HG03039 (cell line): ENCODE data around the gene NME1.
A peak's percentile ranks its signal among the peaks of the same experiment; 100 is the strongest.
"Not testable (repeated sequence)": the region's sequence is repeated elsewhere in the genome, so short reads cannot be mapped to it uniquely, and the experiment has no call there.

Experiments used
- ATAC-seq: cut with Tn5 transposase; IDR thresholded peaks from one replicate; pipeline ENCODE4 v1.9.1; 2021; ENCODE audit warnings: mild to moderate bottlenecking, moderate library complexity; ENCODE audit not compliant: unreplicated experiment

Gene NME1

DNA sequence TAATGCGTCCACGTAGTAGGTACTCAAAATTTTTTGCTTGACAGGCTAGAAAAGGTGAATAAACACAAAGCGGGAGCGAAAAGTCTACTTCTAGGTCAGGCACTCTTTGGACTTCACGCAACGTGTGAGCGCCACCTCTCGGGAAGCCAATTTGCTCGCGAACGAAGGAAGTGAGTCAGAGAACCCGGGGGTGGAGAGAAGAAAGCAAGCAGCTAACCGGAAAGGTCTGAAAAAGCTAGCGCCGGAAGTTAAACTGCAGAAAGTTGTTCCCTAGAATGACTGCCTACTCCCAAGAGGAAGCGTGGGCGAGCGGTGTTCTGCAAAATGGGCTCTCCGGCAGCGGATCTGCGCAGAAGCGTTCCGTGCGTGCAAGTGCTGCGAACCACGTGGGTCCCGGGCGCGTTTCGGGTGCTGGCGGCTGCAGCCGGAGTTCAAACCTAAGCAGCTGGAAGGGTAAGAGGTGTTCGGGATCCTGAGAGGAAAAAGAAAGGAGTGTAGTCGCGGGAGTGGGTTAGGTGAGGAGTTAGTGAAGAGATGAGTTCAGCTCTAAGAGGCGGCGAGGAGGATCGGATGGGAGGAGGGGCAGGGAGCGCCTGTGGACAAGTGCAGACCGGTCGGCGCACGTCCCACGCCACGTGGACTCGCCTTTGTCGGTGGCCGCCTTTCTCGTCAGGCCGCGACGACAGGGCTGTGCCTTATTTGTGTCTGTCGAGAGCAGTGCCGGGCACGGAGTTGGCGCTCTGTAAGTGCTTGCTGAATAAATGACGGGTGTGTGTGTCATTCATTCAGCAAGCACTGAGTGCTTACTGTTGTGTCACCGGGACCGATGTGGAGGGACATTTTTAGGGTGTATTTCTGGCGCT lies at the start of gene NME1:
TSS of gene NME1 (plus strand) at position 350 of the 863 bp plus-strand sequence. CDS start 2,096 bp downstream, outside the sequence.
- peak; percentile 88 for ATAC-seq

- ATAC-seq = no peak
These were observed 45.6 kb upstream of the NME1 start for GRCh38 chr17:51107778-51108177.

DNA sequence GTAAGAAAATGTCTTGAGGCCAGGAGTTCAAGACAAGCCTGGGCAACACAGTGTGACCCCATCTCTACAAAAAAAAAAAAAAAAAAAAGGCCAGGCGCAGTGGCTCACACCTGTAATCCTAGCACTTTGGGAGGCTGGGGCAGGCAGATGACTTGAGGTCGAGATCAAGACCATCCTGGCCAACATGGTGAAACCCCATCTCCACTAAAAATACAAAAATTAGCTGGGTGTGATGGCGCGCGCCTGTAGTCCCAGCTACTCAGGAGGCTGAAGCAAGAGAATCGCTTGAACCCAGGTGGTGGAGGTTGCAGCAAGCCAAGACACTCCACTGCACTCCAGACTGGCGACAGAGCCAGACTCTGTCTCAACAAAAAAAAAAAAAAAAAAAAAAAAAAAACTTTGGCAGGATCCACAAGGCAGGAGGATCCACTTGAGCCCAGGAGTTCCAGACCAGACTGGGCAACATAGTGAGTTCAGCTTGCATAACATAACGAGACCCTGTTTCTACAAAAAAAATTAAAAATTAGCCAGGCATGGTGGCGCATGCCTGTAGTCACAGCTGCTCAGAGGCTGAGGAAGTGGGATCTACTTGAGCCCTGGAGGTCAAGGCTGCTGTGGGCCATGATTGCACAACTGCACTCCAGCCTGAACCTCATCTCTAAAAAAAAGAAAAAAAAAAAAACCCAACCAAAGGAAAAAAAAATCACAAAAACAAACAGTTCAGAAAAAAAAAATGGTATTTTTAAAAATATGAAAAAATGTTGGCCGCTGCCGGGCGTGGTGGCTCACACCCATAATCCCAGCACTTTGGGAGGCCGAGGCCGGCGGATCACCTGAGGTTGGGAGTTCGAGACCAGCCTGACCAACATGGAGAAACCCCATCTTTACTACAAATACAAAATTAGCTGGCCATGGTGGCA lies 40.8 kb upstream of the NME1 start:
- ATAC-seq = not testable (repeated sequence)

DNA sequence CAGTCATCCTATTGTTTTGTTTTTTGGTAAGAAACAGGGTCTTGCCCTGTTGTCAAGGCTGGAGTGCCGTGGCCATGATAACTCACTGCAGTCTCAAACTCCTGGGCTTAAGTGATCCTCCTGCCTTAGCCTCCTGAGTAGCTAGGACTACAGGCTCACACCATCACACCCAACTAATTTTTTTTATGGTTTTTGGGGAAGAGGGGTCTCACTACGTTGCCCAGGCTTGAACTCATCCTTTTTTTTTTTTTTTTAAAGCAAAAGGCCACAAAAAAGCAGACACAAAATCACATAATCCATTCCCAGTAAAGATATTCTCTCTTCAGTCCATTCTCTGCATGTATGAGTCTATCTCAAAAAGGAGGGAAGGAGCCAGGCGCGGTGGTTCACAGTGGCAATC lies 38.2 kb upstream of the NME1 start:
- ATAC-seq = no peak

DNA sequence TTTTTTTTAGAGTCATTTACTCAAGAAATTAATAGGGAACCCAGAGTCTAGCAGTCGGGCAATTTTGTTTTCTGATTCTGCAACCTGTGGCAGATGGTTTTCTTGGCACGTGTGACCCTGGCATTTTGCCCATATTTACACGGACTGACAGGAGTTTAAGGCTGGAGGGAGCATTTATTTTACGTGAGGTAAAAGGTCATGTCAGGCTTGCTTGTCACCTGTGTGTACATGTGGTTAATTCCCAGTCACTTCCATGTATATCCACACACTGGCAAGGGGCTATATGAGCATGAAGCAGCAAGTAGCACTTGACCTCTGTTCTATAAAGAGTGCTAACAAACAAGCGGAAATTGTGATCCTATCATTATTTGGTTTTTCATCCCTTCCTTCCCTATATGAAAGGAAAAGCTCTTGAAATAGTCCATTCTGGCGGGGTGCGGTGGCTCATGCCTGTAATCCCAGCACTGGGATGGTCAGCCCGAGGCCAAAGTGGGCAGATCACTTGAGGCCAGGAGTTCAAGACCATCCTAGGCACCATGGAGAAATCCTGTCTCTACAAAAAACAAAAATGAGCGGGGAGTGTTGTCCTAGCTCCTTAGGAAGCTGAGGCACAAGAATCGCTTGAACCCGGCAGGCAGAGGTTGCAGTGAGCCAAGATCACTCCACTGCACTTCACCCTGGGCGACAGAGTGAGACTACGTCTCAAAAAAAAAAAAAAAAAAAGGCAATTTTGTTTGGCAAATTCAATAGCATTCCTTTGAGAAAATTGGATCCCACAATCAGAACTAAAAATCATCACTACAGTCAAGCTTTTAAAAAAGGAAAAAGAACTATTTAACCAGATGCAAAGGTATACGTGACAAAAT lies 34.8 kb upstream of the NME1 start:
- no peak for ATAC-seq

- ATAC-seq = peak; percentile 23
These were observed 33.7 kb upstream of the NME1 start for GRCh38 chr17:51119415-51120356.

DNA sequence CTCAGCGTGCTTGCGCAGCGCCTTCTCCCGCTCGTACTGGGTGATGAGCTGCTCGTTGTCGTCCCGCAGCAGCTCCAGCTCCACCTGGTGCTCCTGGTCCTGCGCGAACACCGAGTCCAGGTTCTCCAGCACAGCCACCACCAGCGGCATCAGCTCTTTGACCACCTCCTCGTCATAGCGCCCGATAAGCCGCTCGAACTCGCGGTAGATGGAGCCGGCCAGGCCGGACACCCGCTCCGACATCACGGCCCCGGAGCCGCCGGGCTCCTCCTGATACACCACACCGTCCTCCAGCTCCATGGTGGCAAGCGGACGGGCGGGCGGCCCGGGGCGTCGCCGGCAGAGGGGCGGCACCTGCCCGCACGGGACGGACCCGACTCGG lies 33.0 kb upstream of the NME1 start:
- peak; percentile 20 for ATAC-seq

- peak; percentile 59 for ATAC-seq
These were observed 32.4 kb upstream of the NME1 start, which contains the start of gene SPAG9 for GRCh38 chr17:51120739-51121619. TSS of gene SPAG9 (minus strand) at chr17:51120868. CDS start at chr17:51120656, 212 bp downstream.

DNA sequence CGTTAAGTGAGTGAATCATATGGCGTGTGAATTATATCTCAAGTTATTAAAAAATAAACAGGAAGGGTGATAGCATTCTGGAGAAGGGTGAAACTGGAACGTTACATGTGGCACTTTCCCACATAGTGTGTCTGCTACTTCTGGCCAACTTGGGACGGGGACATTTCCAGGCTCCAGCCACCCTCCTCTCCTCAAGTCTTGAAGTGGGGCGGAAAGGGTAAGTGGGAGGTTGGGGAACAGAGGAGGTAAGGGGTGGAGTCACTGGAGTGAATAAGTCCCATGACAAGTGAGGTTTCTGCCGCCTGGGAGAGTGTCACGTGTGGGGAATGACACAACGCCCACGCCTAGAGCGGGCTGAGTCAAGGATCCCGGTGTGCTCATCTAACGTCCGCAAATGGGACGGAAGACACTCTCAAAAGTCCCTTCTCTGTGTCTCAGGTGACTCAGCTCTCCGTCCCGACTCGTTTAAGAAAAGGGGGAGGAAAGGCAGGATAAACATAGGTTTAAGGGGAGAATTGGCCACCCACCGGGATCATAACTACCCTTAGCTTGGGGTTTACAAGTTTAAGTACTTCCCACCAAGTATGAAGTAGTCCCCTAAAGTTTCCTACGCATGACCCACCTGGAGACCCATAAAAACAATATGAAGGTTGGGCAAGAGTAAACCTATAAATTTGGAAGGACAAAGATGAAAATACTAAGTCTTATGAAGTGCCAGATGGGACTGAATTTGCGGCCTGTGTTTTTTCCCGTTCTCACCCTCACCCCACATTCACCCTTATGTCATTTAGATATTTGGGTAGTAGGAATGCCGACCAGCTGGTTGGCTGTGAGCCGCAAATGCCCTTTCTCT lies 31.5 kb upstream of the NME1 start:
- peak; percentile 31 for ATAC-seq

GRCh38 chr17:51122473-51123115 lies 30.8 kb upstream of the NME1 start:
- not testable (repeated sequence) for ATAC-seq

GRCh38 chr17:51124640-51125503 lies 28.5 kb upstream of the NME1 start:
- ATAC-seq = no peak

DNA sequence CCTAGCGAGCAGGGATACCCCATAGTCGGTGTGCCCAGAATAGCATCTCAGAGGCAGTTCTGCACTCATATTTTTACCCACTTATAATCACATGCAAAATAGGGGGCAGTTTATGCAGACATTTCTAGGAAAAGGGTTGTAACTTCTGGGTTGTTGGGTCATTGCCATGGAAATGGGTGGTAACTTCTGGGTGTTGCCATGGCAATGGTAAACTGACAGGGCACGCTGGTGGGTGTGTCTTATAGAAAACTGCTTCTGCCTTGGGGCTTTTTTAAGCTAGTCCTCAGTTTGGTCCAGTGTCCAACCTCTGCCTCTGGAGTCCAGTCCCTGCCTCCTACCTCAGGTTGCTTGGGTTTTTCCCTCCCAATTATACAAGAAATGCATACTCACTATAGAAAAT lies 25.3 kb upstream of the NME1 start:
- ATAC-seq = no peak

- no peak for ATAC-seq
These were observed 20.4 kb upstream of the NME1 start for GRCh38 chr17:51132964-51133319.

- ATAC-seq = no peak
These were observed 20.0 kb upstream of the NME1 start for GRCh38 chr17:51133365-51133764.

DNA sequence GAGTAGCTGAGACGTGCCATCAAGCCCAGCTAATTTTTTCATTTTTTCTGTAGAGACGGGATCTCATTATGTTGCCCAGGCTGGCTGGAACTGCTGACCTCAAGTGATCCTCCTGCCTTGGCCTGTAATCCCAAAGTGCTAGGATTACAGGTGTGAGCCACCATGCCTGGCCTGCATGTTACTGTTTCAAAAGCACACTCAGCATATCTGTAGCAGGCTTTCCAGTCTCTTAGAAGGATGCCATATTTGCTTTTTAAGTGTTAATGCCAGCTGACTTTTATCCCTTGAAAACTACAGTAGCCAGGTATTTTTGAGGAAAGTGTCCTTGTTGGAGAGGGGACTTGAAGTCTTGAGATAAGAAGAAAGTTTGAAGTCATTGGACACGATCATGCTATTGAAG lies 17.4 kb upstream of the NME1 start:
- ATAC-seq = no peak

- ATAC-seq = no peak
These were observed 10.8 kb upstream of the NME1 start for GRCh38 chr17:51142597-51142996.
